Endothelial cell (in vitro differentiated cells): ENCODE measurements around the gene AHRR. TPM values are rescaled to one million over a fixed set of nuclear protein-coding genes. Genes with fewer than 3 reads are reported as not detected.

ENCODE experiments used
- DNase-seq: peaks from one replicate; pipeline ENCODE4 v3.0.0; 2021; ENCODE audit warnings: low spot score
- H3K27ac Mint-ChIP-seq: one replicate; pipeline ENCODE4 v1.8.0; 2021; ENCODE audit warnings: mixed read lengths, inconsistent platforms; ENCODE audit not compliant: unreplicated experiment
- H3K27me3 Mint-ChIP-seq: one replicate; pipeline ENCODE4 v1.8.0; 2021; ENCODE audit warnings: mild to moderate bottlenecking, moderate library complexity, mixed read lengths, inconsistent platforms; ENCODE audit not compliant: unreplicated experiment
- H3K36me3 Mint-ChIP-seq: one replicate; pipeline ENCODE4 v1.8.0; 2021; ENCODE audit warnings: mild to moderate bottlenecking, low read depth, mixed read lengths, inconsistent platforms; ENCODE audit not compliant: unreplicated experiment
- H3K4me1 Mint-ChIP-seq: one replicate; pipeline ENCODE4 v1.8.0; 2021; ENCODE audit warnings: mild to moderate bottlenecking, mixed read lengths, inconsistent platforms; ENCODE audit not compliant: unreplicated experiment
- H3K4me3 Mint-ChIP-seq: one replicate; pipeline ENCODE4 v1.8.0; 2021; ENCODE audit warnings: mild to moderate bottlenecking, mixed read lengths, inconsistent platforms; ENCODE audit not compliant: unreplicated experiment
- H3K9me3 Mint-ChIP-seq: one replicate; pipeline ENCODE4 v1.8.0; 2021; ENCODE audit warnings: mixed read lengths, inconsistent platforms; ENCODE audit not compliant: unreplicated experiment
- CTCF ChIP-seq: fragments of 200-600 bp; sonication (generic); IDR thresholded peaks from one replicate; pipeline ENCODE4 v1.5.0; 2021; ENCODE audit warnings: antibody characterized with exemption; ENCODE audit not compliant: unreplicated experiment
- total RNA-seq: library from RNA; stranded (reverse); fragmentation: NEBNext Ultra II Directional; extraction: Animal tissue kit (Norgen Biotek cat#: 25700); gene quantifications from one replicate; pipeline ENCODE4 v1.2.1, GENCODE V29; 2021; ENCODE audit not compliant: unreplicated experiment

AHRR gene
- total RNA-seq, 1 donor from 2014 or later, result 8.7 TPM

DNA sequence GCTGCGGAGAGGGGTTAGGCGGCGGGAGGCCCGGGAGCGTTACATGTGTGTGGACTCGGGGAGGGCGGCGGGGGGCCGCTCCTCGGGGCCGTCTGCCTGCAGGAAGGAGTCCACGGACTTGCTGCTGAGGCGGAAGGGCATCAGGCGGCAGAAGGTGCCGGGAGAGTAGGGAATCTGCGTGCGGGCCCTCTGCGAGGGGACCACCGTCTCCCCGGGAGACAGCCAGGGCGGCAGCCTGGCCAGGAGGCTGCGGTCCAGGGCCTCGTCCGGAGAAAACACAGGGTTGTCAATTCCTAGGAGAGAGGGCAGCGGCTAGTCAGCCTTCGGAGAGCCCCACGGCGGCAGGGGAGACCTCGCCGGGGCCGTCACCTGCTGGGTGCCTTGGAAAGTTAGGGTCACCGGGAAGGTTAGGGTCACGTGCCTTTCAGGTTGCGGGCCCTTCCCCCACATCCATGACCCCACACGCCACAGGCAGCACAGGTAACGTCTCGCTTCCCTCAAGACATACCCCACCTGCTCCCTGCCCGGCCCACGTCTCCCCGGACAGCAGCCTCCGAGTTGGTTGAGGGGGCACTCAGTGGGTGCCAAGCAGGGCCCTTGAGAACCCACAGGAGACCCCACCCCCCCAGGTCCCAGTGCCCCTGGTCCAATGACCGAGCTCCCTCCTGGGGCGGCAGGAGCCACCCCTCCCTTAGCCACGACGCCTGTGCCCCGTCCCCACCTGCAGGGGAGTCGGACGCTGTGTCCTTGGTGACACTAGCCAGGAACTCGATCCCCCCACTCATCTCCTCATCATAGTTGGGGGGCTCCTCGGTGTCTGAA lies 153.5 kb downstream of the AHRR start:
- peaks cover 6% of the 10 kb centered on the region for H3K4me1 Mint-ChIP-seq
- H3K4me3 Mint-ChIP-seq, result no peak overlapping the region
- TF ChIP-seq CTCF, result no peak
- H3K9me3 Mint-ChIP-seq, result no peaks in the 10 kb centered on the region
- peaks cover 15% of the 10 kb centered on the region for H3K27me3 Mint-ChIP-seq
- H3K27ac Mint-ChIP-seq, result no peak overlapping the region
- DNase-seq, result no peak
- H3K36me3 Mint-ChIP-seq, result peaks cover 4% of the 10 kb centered on the region

GRCh38 chr5:475704-476101 lies 154.2 kb downstream of the AHRR start:
- Mint-ChIP-seq H3K36me3 (peaks cover 4% of the 10 kb centered on the region), H3K9me3 (no peaks in the 10 kb centered on the region), H3K4me3 (no peak overlapping the region), H3K27ac (no peak overlapping the region), H3K27me3 (peaks cover 15% of the 10 kb centered on the region), H3K4me1 (peaks cover 6% of the 10 kb centered on the region)
- TF ChIP-seq CTCF, result no peak
- DNase-seq, result no peak

- H3K36me3 Mint-ChIP-seq, result peaks cover 4% of the 10 kb centered on the region
- H3K4me1 Mint-ChIP-seq, result peaks cover 6% of the 10 kb centered on the region
- no peak for TF ChIP-seq CTCF
Observed at GRCh38 chr5:476102-476813, 154.7 kb downstream of the AHRR start.

GRCh38 chr5:476814-477175 lies 155.3 kb downstream of the AHRR start:
- H3K27ac Mint-ChIP-seq, result no peak overlapping the region
- TF ChIP-seq CTCF, result no peak
- peaks cover 1% of the 10 kb centered on the region for H3K36me3 Mint-ChIP-seq
- H3K27me3 Mint-ChIP-seq, result peaks cover 15% of the 10 kb centered on the region
- H3K4me1 Mint-ChIP-seq, result peaks cover 3% of the 10 kb centered on the region
- no peak for DNase-seq
- H3K9me3 Mint-ChIP-seq, result no peaks in the 10 kb centered on the region
- H3K4me3 Mint-ChIP-seq, result no peak overlapping the region

More at GRCh38 chr5:476102-476813, 154.7 kb downstream of the AHRR start:
- no peak overlapping the region for H3K4me3 Mint-ChIP-seq
- H3K27me3 Mint-ChIP-seq, result peaks cover 15% of the 10 kb centered on the region
- no peaks in the 10 kb centered on the region for H3K9me3 Mint-ChIP-seq
- H3K27ac Mint-ChIP-seq, result no peak overlapping the region
- no peak for DNase-seq

GRCh38 chr5:477247-477646 lies 155.7 kb downstream of the AHRR start:
- Mint-ChIP-seq H3K27me3 (peaks cover 15% of the 10 kb centered on the region), H3K9me3 (no peaks in the 10 kb centered on the region), H3K27ac (no peak overlapping the region), H3K36me3 (no peaks in the 10 kb centered on the region), H3K4me3 (no peak overlapping the region), H3K4me1 (no peaks in the 10 kb centered on the region)
- no peak for TF ChIP-seq CTCF
- DNase-seq, result no peak
